ENCODE measurements around the gene CSNK1A1. TPM values are rescaled to one million over a fixed set of nuclear protein-coding genes. Genes with fewer than 3 reads are reported as not detected.

The CSNK1A1 gene
- total RNA-seq, 1 donor from 2014 or later: 176 TPM

GRCh38 chr5:149552553-149553160, 1.4 kb upstream of the CSNK1A1 start:
- H3K4me3 ChIP-seq (ENCODE audit: low read depth, low read length): peak overlapping the region; percentile 99
- DNase-seq (ENCODE audit: low read depth): no peak
- TF ChIP-seq, protein P1, sequence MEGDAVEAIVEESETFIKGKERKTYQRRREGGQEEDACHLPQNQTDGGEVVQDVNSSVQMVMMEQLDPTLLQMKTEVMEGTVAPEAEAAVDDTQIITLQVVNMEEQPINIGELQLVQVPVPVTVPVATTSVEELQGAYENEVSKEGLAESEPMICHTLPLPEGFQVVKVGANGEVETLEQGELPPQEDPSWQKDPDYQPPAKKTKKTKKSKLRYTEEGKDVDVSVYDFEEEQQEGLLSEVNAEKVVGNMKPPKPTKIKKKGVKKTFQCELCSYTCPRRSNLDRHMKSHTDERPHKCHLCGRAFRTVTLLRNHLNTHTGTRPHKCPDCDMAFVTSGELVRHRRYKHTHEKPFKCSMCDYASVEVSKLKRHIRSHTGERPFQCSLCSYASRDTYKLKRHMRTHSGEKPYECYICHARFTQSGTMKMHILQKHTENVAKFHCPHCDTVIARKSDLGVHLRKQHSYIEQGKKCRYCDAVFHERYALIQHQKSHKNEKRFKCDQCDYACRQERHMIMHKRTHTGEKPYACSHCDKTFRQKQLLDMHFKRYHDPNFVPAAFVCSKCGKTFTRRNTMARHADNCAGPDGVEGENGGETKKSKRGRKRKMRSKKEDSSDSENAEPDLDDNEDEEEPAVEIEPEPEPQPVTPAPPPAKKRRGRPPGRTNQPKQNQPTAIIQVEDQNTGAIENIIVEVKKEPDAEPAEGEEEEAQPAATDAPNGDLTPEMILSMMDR (conservative IDR thresholded peaks at IDR 0.05; ENCODE audit: low read depth, low read length): no peak

- TF ChIP-seq, protein P1 (conservative IDR thresholded peaks at IDR 0.05; ENCODE audit: low read depth, low read length): no peak
- H3K4me3 ChIP-seq (ENCODE audit: low read depth, low read length): peak overlapping the region; percentile 99
- no peak for DNase-seq (ENCODE audit: low read depth)
These were observed 827 bp upstream of the CSNK1A1 start for GRCh38 chr5:149552038-149552494.

GRCh38 chr5:149550594-149551226, 529 bp downstream of the CSNK1A1 start:
- DNase-seq (ENCODE audit: low read depth): no peak
- TF ChIP-seq, protein P1 (conservative IDR thresholded peaks at IDR 0.05; ENCODE audit: low read depth, low read length): no peak
- H3K4me3 ChIP-seq (ENCODE audit: low read depth, low read length): peak overlapping the region; percentile 99

- no peak for DNase-seq (ENCODE audit: low read depth)
- TF ChIP-seq, protein P1 (conservative IDR thresholded peaks at IDR 0.05; ENCODE audit: low read depth, low read length): no peak
- H3K4me3 ChIP-seq (ENCODE audit: low read depth, low read length): peak overlapping the region; percentile 99
These were observed 1.0 kb downstream of the CSNK1A1 start for GRCh38 chr5:149550268-149550583.

DNA sequence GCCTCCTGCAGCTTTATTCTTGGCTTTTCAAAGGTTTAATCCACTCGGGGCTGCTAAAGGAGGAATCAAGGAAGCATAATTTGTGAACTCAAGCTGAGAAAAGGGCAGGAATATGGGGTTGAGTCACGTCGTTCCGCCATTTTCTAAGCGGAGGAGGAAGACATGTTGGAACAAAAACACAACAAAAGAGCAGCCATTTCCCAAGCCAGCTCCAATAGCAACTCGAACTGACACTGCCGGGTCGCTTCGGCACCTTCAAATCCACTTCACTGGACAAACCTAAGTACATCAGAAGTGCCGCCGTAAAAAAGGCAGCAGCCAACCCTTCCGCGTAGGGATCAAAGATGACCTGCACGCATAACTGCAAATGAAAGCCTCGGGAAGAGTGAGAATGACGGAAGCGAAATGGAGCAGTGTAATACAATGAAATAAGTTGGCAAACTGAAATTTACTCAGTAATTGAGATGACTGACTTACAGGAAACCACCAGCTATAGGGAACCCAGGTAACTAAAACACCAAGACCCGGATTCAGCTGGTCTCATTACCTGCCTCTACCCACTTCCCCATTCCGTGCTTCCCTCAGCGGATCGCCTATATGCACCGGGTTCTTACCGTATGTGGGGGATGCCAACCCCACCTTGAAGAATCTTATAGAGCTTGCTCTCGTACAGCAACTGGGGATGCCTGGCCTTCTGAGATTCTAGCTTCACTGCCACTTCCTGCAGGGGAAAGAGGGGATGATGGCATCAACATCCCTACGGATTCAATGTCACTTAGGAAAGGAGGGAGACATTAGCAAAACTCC, 1.6 kb downstream of the CSNK1A1 start:
- peak overlapping the region; percentile 99 for H3K4me3 ChIP-seq (ENCODE audit: low read depth, low read length)

GRCh38 chr5:149546974-149547373, 4.3 kb downstream of the CSNK1A1 start:
- TF ChIP-seq, protein P1 (conservative IDR thresholded peaks at IDR 0.05; ENCODE audit: low read depth, low read length): no peak
- no peak for DNase-seq (ENCODE audit: low read depth)
- H3K4me3 ChIP-seq (ENCODE audit: low read depth, low read length): peak overlapping the region; percentile 3

More for the DNA sequence above, 1.6 kb downstream of the CSNK1A1 start:
- no peak for DNase-seq (ENCODE audit: low read depth)
- TF ChIP-seq, protein P1 (conservative IDR thresholded peaks at IDR 0.05; ENCODE audit: low read depth, low read length): no peak
